Loucy (cell line): ENCODE results near the gene MSRB2.

ENCODE experiments used
- CTCF ChIP-seq: fragments of 200-600 bp; sonication (generic); conservative IDR thresholded peaks from 2 replicates; pipeline ENCODE4 v1.5.1; 2014; ENCODE audit warnings: mild to moderate bottlenecking, antibody characterized with exemption, low read length
- EZH2phosphoT487 ChIP-seq: fragments of 200-600 bp; IDR thresholded peaks from 2 replicates; pipeline ENCODE4 v1.6.1; 2018; ENCODE audit warnings: antibody characterized with exemption, mild to moderate bottlenecking, moderate library complexity, borderline replicate concordance

GRCh38 chr10:23106331-23107072 is 11.1 kb downstream of the MSRB2 start:
- no peak for TF ChIP-seq CTCF
- TF ChIP-seq EZH2phosphoT487: no peak
